HEK293 (cell line): ENCODE data around the gene PLPPR1.

ENCODE experiments used
- CTCF ChIA-PET: fragments of 350-600 bp; formaldehyde crosslinking; extraction: SDS; loops from one replicate; lab custom pipeline; 2021; ENCODE audit warnings: antibody characterized with exemption; lab: Yijun Ruan, JAX
- POLR2A ChIA-PET: fragments of 300-600 bp; formaldehyde crosslinking; extraction: SDS; loops from one replicate; lab custom pipeline; 2020; ENCODE audit warnings: antibody characterized with exemption, inconsistent platforms; lab: Yijun Ruan, JAX
- H3K27ac ChIP-seq: fragments of 200-500 bp; sonication (Bioruptor generic); 2 replicates; pipeline ENCODE4 v1.5.1; 2014; ENCODE audit warnings: low read depth, low read length, control low read depth, inconsistent platforms; ENCODE audit errors: extremely low read depth
- H3K36me3 ChIP-seq, 2 experiments: fragments of 200-500 bp in 1 of 2; sonication (Bioruptor generic) in 1 of 2; 1 replicate in 1 of 2; 2 replicates in 1 of 2; pipeline ENCODE4 v1.5.1; 2014 to 2017; ENCODE audit warnings: inconsistent platforms in 2 of 2, low read length in 2 of 2; ENCODE audit not compliant: control insufficient read depth in 2 of 2, insufficient read depth in 1 of 2
- H3K4me1 ChIP-seq: fragments of 200-500 bp; sonication (Bioruptor generic); 2 replicates; pipeline ENCODE4 v1.5.1; 2014; ENCODE audit warnings: mild to moderate bottlenecking, low read length, inconsistent platforms; ENCODE audit not compliant: control insufficient read depth, insufficient read depth
- H3K4me3 ChIP-seq: 2 replicates; pipeline ENCODE4 v1.5.1; 2011; ENCODE audit warnings: low read depth, mild to moderate bottlenecking, control low read depth, low read length, moderate library complexity
- H3K9me3 ChIP-seq: fragments of 200-500 bp; sonication (Bioruptor generic); 2 replicates; pipeline ENCODE4 v1.5.1; 2014; ENCODE audit warnings: low read depth, low read length, inconsistent platforms; ENCODE audit not compliant: control insufficient read depth, insufficient read depth
- GLIS2 ChIP-seq: fragments of 450-650 bp; formaldehyde crosslinking; IDR thresholded peaks from 2 replicates; pipeline ENCODE4 v1.5.1; 2016; ENCODE audit warnings: missing biosample characterization, missing genetic modification characterization
- KLF10 ChIP-seq: fragments of 450-650 bp; IDR thresholded peaks from 2 replicates; pipeline ENCODE4 v1.5.1; 2018; ENCODE audit warnings: missing biosample characterization, mild to moderate bottlenecking, missing genetic modification characterization
- OVOL3 ChIP-seq: fragments of 450-650 bp; formaldehyde crosslinking; IDR thresholded peaks from 2 replicates; pipeline ENCODE4 v1.5.1; 2016; ENCODE audit warnings: missing biosample characterization, missing genetic modification characterization
- PRDM2 ChIP-seq: fragments of 450-650 bp; formaldehyde crosslinking; IDR thresholded peaks from 2 replicates; pipeline ENCODE4 v1.5.1; 2016; ENCODE audit warnings: missing biosample characterization, missing genetic modification characterization, borderline replicate concordance
- SP3 ChIP-seq: fragments of 450-650 bp; formaldehyde crosslinking; IDR thresholded peaks from 2 replicates; pipeline ENCODE4 v1.5.1; 2016; ENCODE audit warnings: missing biosample characterization, missing genetic modification characterization
- TRIM28 ChIP-seq: IDR thresholded peaks from 2 replicates; pipeline ENCODE4 v1.6.1; 2011; ENCODE audit warnings: low read length, control low read depth, borderline replicate concordance
- ZBTB21 ChIP-seq: fragments of 450-650 bp; formaldehyde crosslinking; IDR thresholded peaks from 2 replicates; pipeline ENCODE4 v1.5.1; 2017; ENCODE audit warnings: missing biosample characterization, missing genetic modification characterization
- ZBTB44 ChIP-seq: fragments of 450-650 bp; IDR thresholded peaks from 2 replicates; pipeline ENCODE4 v1.5.1; 2018; ENCODE audit warnings: missing biosample characterization, mild to moderate bottlenecking, missing genetic modification characterization
- ZEB2 ChIP-seq: fragments of 450-650 bp; formaldehyde crosslinking; IDR thresholded peaks from 2 replicates; pipeline ENCODE4 v1.5.1; 2016; ENCODE audit warnings: missing biosample characterization, missing genetic modification characterization
- ZFP3 ChIP-seq: fragments of 450-650 bp; formaldehyde crosslinking; IDR thresholded peaks from 2 replicates; pipeline ENCODE4 v1.5.1; 2016; ENCODE audit warnings: low read depth, missing biosample characterization, missing genetic modification characterization
- ZNF10 ChIP-seq: fragments of 450-650 bp; formaldehyde crosslinking; IDR thresholded peaks from 2 replicates; pipeline ENCODE4 v1.5.1; 2017; ENCODE audit warnings: missing biosample characterization, missing genetic modification characterization
- ZNF184 ChIP-seq: fragments of 450-650 bp; IDR thresholded peaks from 2 replicates; pipeline ENCODE4 v1.5.1; 2018; ENCODE audit warnings: missing biosample characterization, mild to moderate bottlenecking, missing genetic modification characterization
- ZNF223 ChIP-seq: fragments of 450-650 bp; formaldehyde crosslinking; IDR thresholded peaks from 2 replicates; pipeline ENCODE4 v1.5.1; 2016; ENCODE audit warnings: missing biosample characterization, missing genetic modification characterization
- ZNF354C ChIP-seq: fragments of 450-650 bp; formaldehyde crosslinking; IDR thresholded peaks from 2 replicates; pipeline ENCODE4 v1.5.1; 2016; ENCODE audit warnings: missing biosample characterization, missing genetic modification characterization, low read depth, borderline replicate concordance
- ZNF423 ChIP-seq: fragments of 450-650 bp; formaldehyde crosslinking; IDR thresholded peaks from 2 replicates; pipeline ENCODE4 v1.5.1; 2016; ENCODE audit warnings: missing biosample characterization, missing genetic modification characterization
- ZNF473 ChIP-seq: fragments of 450-650 bp; formaldehyde crosslinking; IDR thresholded peaks from 2 replicates; pipeline ENCODE4 v1.5.1; 2017; ENCODE audit warnings: missing biosample characterization, missing genetic modification characterization
- ZNF530 ChIP-seq: fragments of 450-650 bp; formaldehyde crosslinking; IDR thresholded peaks from 2 replicates; pipeline ENCODE4 v1.5.1; 2016; ENCODE audit warnings: low read depth, missing biosample characterization, missing genetic modification characterization
- ZNF610 ChIP-seq: fragments of 450-650 bp; formaldehyde crosslinking; IDR thresholded peaks from 2 replicates; pipeline ENCODE4 v1.5.1; 2016; ENCODE audit warnings: missing biosample characterization, missing genetic modification characterization, borderline replicate concordance
- ZNF658 ChIP-seq: fragments of 450-650 bp; formaldehyde crosslinking; IDR thresholded peaks from 2 replicates; pipeline ENCODE4; 2016; ENCODE audit warnings: missing biosample characterization, missing genetic modification characterization
- ZXDB ChIP-seq: fragments of 450-650 bp; formaldehyde crosslinking; IDR thresholded peaks from 2 replicates; pipeline ENCODE4 v1.5.1; 2016; ENCODE audit warnings: missing biosample characterization, missing genetic modification characterization
- TF ChIP-seq, protein P1 (sequence below): fragments of 450-650 bp; formaldehyde crosslinking; IDR thresholded peaks from 2 replicates; pipeline ENCODE4 v1.5.1; 2016; ENCODE audit warnings: missing biosample characterization, missing genetic modification characterization
- TF ChIP-seq, protein P2 (sequence below): fragments of 450-650 bp; formaldehyde crosslinking; optimal IDR thresholded peaks from 2 replicates; pipeline ENCODE3; 2016; ENCODE audit warnings: missing biosample characterization, mild to moderate bottlenecking, missing genetic modification characterization
- TF ChIP-seq, protein P3 (sequence below): IDR thresholded peaks from 2 replicates; pipeline ENCODE4 v1.6.1; 2011; ENCODE audit warnings: mild to moderate bottlenecking, low read depth, low read length, borderline replicate concordance

The PLPPR1 gene

DNA sequence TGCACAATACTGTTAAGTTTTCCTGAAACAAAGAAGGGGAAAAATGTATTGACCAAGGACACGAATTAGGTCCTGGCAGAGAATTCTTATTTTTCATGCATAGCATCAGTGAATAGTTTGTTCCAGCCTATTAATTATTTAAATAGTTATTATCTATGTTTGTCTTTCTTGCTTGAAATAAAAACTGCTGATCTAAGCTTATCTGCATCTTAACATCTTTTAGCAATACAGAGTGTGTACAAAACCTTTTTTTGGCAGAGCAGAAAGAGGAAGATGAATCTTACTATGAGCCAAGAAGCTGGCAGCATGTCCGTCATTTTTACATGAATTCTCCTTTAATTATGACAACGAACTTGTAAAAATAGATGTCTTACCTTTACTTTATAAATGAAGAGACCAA is 23.3 kb upstream of the PLPPR1 start:
- H3K36me3 ChIP-seq, result no peaks in the 10 kb centered on the region
- H3K4me3 ChIP-seq, result no peak overlapping the region
- H3K27ac ChIP-seq, result no peak overlapping the region
- no peak for TF ChIP-seq KLF10 (tag by site-specific recombination)
- TF ChIP-seq, protein P1, sequence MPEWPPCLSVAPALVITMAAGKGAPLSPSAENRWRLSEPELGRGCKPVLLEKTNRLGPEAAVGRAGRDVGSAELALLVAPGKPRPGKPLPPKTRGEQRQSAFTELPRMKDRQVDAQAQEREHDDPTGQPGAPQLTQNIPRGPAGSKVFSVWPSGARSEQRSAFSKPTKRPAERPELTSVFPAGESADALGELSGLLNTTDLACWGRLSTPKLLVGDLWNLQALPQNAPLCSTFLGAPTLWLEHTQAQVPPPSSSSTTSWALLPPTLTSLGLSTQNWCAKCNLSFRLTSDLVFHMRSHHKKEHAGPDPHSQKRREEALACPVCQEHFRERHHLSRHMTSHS (tag by site-specific recombination), result no peak
- TF ChIP-seq ZBTB21 (tag by site-specific recombination), result no peak
- no peak for TF ChIP-seq ZNF354C (tag by site-specific recombination)
- no peak for TF ChIP-seq ZXDB
- TF ChIP-seq ZNF423, result no peak
- no peak for TF ChIP-seq ZNF223 (tag by site-specific recombination)
- TF ChIP-seq ZBTB44 (tag by site-specific recombination), result no peak
- TF ChIP-seq ZNF473 (tag by site-specific recombination), result no peak
- TF ChIP-seq ZNF184, result no peak
- TF ChIP-seq ZEB2 (tag by site-specific recombination), result no peak
- no peak for TF ChIP-seq TRIM28
- TF ChIP-seq, protein P2, sequence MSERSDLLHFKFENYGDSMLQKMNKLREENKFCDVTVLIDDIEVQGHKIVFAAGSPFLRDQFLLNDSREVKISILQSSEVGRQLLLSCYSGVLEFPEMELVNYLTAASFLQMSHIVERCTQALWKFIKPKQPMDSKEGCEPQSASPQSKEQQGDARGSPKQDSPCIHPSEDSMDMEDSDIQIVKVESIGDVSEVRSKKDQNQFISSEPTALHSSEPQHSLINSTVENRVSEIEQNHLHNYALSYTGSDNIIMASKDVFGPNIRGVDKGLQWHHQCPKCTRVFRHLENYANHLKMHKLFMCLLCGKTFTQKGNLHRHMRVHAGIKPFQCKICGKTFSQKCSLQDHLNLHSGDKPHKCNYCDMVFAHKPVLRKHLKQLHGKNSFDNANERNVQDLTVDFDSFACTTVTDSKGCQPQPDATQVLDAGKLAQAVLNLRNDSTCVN, result no peak
- TF ChIP-seq ZNF530, result no peak
- no peak for TF ChIP-seq ZFP3 (tag by site-specific recombination)
- TF ChIP-seq, protein P3, sequence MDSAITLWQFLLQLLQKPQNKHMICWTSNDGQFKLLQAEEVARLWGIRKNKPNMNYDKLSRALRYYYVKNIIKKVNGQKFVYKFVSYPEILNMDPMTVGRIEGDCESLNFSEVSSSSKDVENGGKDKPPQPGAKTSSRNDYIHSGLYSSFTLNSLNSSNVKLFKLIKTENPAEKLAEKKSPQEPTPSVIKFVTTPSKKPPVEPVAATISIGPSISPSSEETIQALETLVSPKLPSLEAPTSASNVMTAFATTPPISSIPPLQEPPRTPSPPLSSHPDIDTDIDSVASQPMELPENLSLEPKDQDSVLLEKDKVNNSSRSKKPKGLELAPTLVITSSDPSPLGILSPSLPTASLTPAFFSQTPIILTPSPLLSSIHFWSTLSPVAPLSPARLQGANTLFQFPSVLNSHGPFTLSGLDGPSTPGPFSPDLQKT, result no peak
- TF ChIP-seq, all 188 proteins: peak for 0
- POLR2A ChIA-PET, result no interaction called here
- Histone ChIP-seq H3K4me1 (no peaks in the 10 kb centered on the region), H3K9me3 (no peaks in the 10 kb centered on the region)
- CTCF ChIA-PET, result interaction anchor here (1.0 kb wide), 1 partner anchor 26 kb away, joined by 4 read pairs; no protein-coding TSS in a partner anchor

DNA sequence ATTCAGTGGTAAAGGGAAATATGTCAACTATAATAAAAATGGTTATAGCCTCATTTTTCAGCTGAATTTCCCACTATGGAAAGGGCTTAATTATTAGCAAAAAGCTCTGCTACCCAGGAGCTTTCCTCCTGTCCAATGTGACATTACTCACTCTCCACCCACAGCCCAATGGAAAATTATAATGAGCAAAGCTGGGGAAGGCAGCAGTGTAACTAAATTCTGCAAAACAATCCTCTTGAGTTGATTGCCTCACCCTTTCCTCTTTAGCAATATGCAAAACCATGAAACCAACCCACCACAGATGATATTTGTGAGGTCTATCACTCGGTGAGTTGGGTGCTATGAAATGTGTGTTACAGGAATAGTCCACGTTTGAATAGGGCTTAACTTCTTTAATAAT is 14.0 kb upstream of the PLPPR1 start:
- CTCF ChIA-PET, result no interaction called here
- no peaks in the 10 kb centered on the region for H3K4me1 ChIP-seq
- H3K4me3 ChIP-seq, result no peak overlapping the region
- POLR2A ChIA-PET, result no interaction called here
- no peaks in the 10 kb centered on the region for H3K36me3 ChIP-seq
- no peaks in the 10 kb centered on the region for H3K9me3 ChIP-seq
- no peak for TF ChIP-seq ZNF658 (tag by site-specific recombination)
- TF ChIP-seq GLIS2, result no peak
- no peak for TF ChIP-seq OVOL3
- no peak for TF ChIP-seq SP3 (tag by site-specific recombination)
- no peak overlapping the region for H3K27ac ChIP-seq

DNA sequence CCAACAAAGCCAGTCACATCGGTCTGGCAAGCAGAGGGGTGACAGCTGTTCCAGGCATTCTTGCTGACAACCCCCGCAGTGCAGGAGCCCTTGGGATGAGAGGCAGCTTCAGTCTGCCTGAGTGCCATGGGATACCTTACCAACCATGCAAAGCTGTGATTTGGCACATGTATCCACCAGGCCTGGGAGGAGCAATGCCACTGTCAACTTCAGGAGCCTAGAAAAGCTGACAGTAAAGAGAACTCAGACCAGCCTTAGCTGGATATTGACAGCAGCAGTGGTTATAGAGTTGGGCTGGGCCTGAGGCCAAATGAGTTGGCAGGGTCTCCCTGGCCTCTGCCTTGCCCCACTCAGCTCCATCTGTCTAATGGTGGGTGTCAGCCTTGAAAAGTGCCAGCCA is 10.1 kb upstream of the PLPPR1 start:
- Histone ChIP-seq H3K36me3 (no peaks in the 10 kb centered on the region), H3K9me3 (no peaks in the 10 kb centered on the region), H3K27ac (no peak overlapping the region), H3K4me1 (no peaks in the 10 kb centered on the region), H3K4me3 (no peak overlapping the region)
- ChIA-PET POLR2A (no interaction called here), CTCF (interaction anchor here (0.6 kb wide), 1 partner anchor 45 kb away, joined by 3 read pairs; no protein-coding TSS in a partner anchor)
- TF ChIP-seq PRDM2 (tag by site-specific recombination) (no peak), ZNF610 (tag by site-specific recombination) (no peak), ZNF10 (tag by site-specific recombination) (no peak)
